K562 (cell line): ENCODE data around the gene HIPK1. TPM values are rescaled to one million over a fixed set of nuclear protein-coding genes. Genes with fewer than 3 reads are reported as not detected.

Experiments
- ATF4 ChIP-seq: fragments of 450-650 bp; formaldehyde crosslinking; IDR thresholded peaks from 2 replicates; pipeline ENCODE4 v1.4.0; 2022; ENCODE audit warnings: mild to moderate bottlenecking, moderate library complexity
- CBX8 ChIP-seq: fragments of 200-600 bp; sonication (generic); IDR thresholded peaks from 2 replicates; pipeline ENCODE4 v1.6.1; 2012; ENCODE audit warnings: borderline replicate concordance, mixed run types, low read depth, mild to moderate bottlenecking, moderate library complexity, mixed read lengths, low read length, control low read depth, inconsistent platforms; ENCODE audit not compliant: poor library complexity, severe bottlenecking; ENCODE audit errors: extremely low read depth
- CREM ChIP-seq: IDR thresholded peaks from 2 replicates; pipeline ENCODE4 v1.6.1; 2014; ENCODE audit warnings: antibody characterized with exemption, low read depth
- DLX4 ChIP-seq: fragments of 250-450 bp; sonication (Bioruptor Pico); IDR thresholded peaks from 2 replicates; pipeline ENCODE4 v1.6.1; 2021; ENCODE audit warnings: mild to moderate bottlenecking
- E2F5 ChIP-seq: sonication (generic); formaldehyde crosslinking; IDR thresholded peaks from 2 replicates; pipeline ENCODE4 v1.8.0; 2022; ENCODE audit warnings: mild to moderate bottlenecking, missing genetic modification reagents
- IRF9 ChIP-seq: fragments of 450-650 bp; IDR thresholded peaks from 2 replicates; pipeline ENCODE4 v1.6.1; 2016; ENCODE audit warnings: missing biosample characterization, missing genetic modification characterization
- PTBP1 ChIP-seq: fragments of 200-400 bp; formaldehyde crosslinking; IDR thresholded peaks from 2 replicates; pipeline ENCODE4 v1.6.1; 2017; ENCODE audit warnings: low read depth, low read length
- RFX5 ChIP-seq: IDR thresholded peaks from 2 replicates; pipeline ENCODE4 v1.6.1; 2011; ENCODE audit warnings: low read depth, mild to moderate bottlenecking, improper control_type of control experiment, low read length
- SOX6 ChIP-seq: fragments of 450-650 bp; IDR thresholded peaks from 2 replicates; pipeline ENCODE4 v1.6.1; 2014; ENCODE audit warnings: mild to moderate bottlenecking
- TCF7L2 ChIP-seq: fragments of 150-350 bp; IDR thresholded peaks from 2 replicates; pipeline ENCODE4 v1.6.1; 2016; ENCODE audit warnings: low read depth, mild to moderate bottlenecking, low read length, moderate library complexity
- ZNF133 ChIP-seq: fragments of 250-450 bp; sonication (Bioruptor Pico); IDR thresholded peaks from 2 replicates; pipeline ENCODE4 v1.4.0; 2020; ENCODE audit warnings: mild to moderate bottlenecking
- ZNF407 ChIP-seq: fragments of 450-650 bp; IDR thresholded peaks from 2 replicates; pipeline ENCODE4 v1.6.1; 2016; ENCODE audit warnings: low read depth
- ZNF512 ChIP-seq: IDR thresholded peaks from 2 replicates; pipeline ENCODE4 v1.6.1; 2016; ENCODE audit warnings: missing genetic modification characterization, missing compliant biosample characterization
- ZNF77 ChIP-seq: fragments of 250-450 bp; sonication (Bioruptor Pico); IDR thresholded peaks from 2 replicates; pipeline ENCODE4 v1.5.0; 2020
- polyA plus RNA-seq, 8 experiments: library from polyadenylated mRNA; depleted of rRNA in 4 of 8; stranded (reverse) in 5 of 8; unstranded in 3 of 8; fragments of >200 nt; fragmentation: Nextera tagmentation in 2 of 8; fragmentation: Illumina TruSeq in 1 of 8; extraction: Ambion mirVana in 2 of 8; extraction: Trizol in 1 of 8; gene quantifications; 2 replicates each; pipeline versions ENCODE4 v1.2.1 to v1.2.3, GENCODE V29; 2011 to 2014; ENCODE audit warnings: inconsistent platforms in 1 of 8, missing spikeins in 1 of 8
- total RNA-seq, 7 experiments: library from RNA; depleted of rRNA in 6 of 7; stranded (reverse); fragments of >200 nt in 6 of 7; fragmentation: Illumina TruSeq in 2 of 7; extraction: Trizol in 2 of 7; gene quantifications; 2 replicates each; pipeline versions ENCODE4 v1.2.1 to v1.2.3, GENCODE V29; 2011 to 2021; ENCODE audit warnings: low replicate concordance in 1 of 7

HIPK1 gene
- total and polyA plus RNA-seq, 9 of the 15 experiments (the other 6 are each of a cell fraction or from before 2014, with no cell fraction given) = 10.0 to 57.9 (median 29.6) TPM

GRCh38 chr1:113904674-113905434 is 24.3 kb upstream of the HIPK1 start, which contains the start of the genes AP4B1 and DCLRE1B (continued):
- TF ChIP-seq CREM (peak; percentile 75), E2F5 (CRISPR knock-in tag) (peak; percentile 78; the same call in 1 of the 2 replicates), ZNF133 (no peak), RFX5 (0 out of 2 replicates have a peak, but pooled peaks have one; percentile 19), ZNF407 (peak; percentile 94), DLX4 (CRISPR knock-in tag) (no peak), TCF7L2 (peak; percentile 69), ZNF512 (no peak), SOX6 (peak; percentile 88), ZNF77 (CRISPR knock-in tag) (no peak), PTBP1 (no peak), IRF9 (tag) (no peak), CBX8 (no peak), ATF4 (CRISPR knock-in tag) (no peak)
